ENCODE results near the gene SEZ6L2.
"Not testable (repeated sequence)": the region's sequence is repeated elsewhere in the genome, so short reads cannot be mapped to it uniquely, and the experiment has no call there.

The SEZ6L2 gene

DNA sequence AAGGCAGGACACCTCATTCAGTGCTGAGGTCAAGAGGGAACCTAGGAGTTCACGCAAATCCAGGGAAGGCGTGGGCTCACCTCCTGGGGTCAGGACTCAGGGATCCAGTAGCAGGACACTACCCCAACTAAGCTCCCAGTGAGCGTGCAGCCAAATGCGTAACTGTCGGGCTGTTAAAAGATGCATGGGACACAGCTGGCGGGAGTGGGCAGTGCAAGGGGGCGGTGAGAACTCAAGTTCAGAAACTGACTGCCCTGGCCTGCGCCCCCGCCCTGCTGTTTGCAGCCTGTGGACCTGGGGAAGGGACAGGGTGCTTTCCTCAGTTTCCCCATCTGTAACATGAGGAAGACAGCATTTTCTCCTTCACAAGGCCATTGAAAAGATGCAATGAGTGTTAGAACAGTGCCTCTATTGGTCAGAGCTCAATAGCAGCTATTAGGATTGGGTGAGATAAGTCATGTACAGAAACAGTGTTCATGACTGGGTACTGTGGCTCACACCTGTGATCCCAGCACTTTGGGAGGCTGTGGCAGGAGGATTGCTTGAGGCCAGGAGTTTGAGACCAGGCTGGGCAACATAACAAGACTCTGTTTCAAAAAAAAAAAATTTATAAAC, 56.5 kb downstream of the SEZ6L2 start:
- no peak for TF ChIP-seq POLR2A (IDR thresholded peaks at IDR 0.05; ENCODE audit: low read depth, low read length)
- DNase-seq (ENCODE audit: insufficient read length, low spot score) = no peak
- no peak for FAIRE-seq

DNA sequence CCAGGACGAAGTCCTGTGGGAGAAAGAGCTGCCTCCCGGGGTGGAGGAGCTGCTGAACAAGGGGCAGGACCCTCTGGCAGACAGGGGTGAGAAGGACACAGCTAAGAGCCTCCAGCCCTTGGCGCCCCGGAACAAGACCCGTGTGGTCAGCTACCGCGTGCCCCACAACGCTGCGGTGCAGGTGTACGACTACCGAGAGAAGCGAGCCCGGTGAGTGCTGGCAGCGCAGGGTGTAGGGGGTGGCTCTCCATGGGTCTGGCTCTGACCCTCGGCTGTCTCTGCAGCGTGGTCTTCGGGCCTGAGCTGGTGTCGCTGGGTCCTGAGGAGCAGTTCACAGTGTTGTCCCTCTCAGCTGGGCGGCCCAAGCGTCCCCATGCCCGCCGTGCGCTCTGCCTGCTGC, 57.7 kb downstream of the SEZ6L2 start:
- FAIRE-seq (no peak), DNase-seq (ENCODE audit: insufficient read length, low spot score) (no peak)
- TF ChIP-seq POLR2A (IDR thresholded peaks at IDR 0.05; ENCODE audit: low read depth, low read length) = no peak

DNA sequence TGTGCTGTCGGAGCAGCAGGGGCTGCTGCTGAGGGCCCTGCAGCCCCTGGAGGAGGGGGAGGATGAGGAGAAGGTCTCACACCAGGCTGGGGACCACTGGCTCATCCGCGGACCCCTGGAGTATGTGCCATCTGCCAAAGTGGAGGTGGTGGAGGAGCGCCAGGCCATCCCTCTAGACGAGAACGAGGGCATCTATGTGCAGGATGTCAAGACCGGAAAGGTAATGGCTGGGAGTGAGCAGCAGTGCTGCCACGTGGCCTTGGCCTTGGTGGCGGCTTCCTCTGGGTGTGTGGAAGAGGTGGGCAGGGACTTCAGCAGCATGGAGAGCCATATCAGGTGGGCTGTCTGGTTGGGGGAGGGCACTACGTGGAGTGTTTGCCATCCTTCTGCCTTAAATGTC, 59.1 kb downstream of the SEZ6L2 start:
- DNase-seq (ENCODE audit: insufficient read length, low spot score) (no peak), FAIRE-seq (no peak)
- TF ChIP-seq POLR2A (IDR thresholded peaks at IDR 0.05; ENCODE audit: low read depth, low read length) = no peak

DNA sequence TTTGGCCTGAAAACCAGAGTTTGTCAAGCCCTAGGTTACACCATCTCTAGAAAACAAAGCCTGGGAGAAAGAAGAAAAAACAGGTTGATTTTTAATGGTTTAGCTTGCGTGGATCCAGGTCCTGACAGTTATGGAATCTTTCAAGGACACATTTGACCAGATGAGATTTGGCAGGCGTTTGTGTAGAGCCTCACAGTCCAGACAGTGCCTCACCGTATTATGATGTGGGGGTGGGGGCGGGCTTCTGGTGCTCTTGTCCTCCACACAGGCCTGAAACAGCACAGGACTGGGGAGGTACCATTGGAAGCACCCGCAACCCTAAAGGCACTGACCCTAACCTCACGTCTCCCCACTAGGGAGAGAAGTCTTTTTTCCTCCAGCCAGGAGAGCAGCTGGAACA, 59.5 kb downstream of the SEZ6L2 start:
- FAIRE-seq (no peak), DNase-seq (ENCODE audit: insufficient read length, low spot score) (no peak)
- no peak for TF ChIP-seq POLR2A (IDR thresholded peaks at IDR 0.05; ENCODE audit: low read depth, low read length)

DNA sequence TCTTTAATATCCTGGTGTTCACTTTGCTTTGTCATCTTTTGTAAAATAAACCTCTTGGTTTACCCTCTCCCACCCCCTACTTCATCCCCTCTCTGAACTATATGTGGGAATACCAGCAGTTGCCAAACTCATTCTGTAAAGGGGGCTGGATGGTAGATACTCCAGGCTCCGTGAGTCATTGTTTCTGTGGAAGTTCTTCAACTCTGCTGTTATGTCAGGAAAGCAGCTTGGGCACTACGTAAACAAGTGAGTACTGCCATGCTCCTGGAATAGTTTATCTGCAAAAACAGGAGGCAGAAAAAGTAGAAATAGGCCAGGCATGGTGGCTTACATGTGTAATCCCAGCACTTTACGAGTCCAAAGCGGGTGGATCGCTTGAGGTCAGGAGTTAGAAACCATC, 61.5 kb downstream of the SEZ6L2 start:
- DNase-seq (ENCODE audit: insufficient read length, low spot score) (no peak), FAIRE-seq (no peak)
- no peak for TF ChIP-seq POLR2A (IDR thresholded peaks at IDR 0.05; ENCODE audit: low read depth, low read length)

DNA sequence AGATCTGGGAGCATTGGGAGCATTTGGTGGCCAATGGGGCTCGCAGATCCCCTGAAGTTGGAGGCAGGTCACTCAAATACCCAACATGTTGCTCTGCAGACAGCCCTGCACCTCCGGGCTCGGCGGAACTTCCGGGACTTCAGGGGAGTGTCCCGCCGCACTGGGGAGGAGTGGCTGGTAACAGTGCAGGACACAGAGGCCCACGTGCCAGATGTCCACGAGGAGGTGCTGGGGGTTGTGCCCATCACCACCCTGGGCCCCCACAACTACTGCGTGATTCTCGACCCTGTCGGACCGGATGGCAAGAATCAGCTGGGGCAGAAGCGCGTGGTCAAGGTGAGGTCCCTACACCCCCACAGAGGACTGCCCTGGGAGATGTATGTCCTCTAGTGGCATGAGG, 62.7 kb downstream of the SEZ6L2 start:
- DNase-seq (ENCODE audit: insufficient read length, low spot score) (no peak), FAIRE-seq (no peak)
- TF ChIP-seq POLR2A (IDR thresholded peaks at IDR 0.05; ENCODE audit: low read depth, low read length) = no peak

DNA sequence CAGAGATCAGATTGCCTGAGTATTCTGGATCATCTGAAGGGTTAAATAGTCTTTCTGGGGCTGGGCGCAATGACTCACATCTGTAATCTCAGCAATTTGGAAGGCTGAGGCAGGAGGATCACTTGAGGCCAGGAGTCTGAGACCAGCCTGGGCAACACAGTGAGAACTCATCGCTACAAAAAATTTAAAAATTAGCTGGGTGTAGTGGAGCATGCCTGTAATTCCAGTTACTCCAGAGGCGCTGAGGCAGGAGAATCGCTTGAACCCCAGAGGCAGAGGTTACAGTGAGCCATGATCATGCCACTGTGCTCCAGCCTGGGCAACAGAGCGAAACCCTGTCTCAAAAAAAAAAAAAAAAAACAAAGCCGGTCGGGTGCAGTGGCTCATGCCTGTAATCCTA, 63.4 kb downstream of the SEZ6L2 start:
- DNase-seq (ENCODE audit: insufficient read length, low spot score) = no peak
- no peak for TF ChIP-seq POLR2A (IDR thresholded peaks at IDR 0.05; ENCODE audit: low read depth, low read length)
- no peak for FAIRE-seq

DNA sequence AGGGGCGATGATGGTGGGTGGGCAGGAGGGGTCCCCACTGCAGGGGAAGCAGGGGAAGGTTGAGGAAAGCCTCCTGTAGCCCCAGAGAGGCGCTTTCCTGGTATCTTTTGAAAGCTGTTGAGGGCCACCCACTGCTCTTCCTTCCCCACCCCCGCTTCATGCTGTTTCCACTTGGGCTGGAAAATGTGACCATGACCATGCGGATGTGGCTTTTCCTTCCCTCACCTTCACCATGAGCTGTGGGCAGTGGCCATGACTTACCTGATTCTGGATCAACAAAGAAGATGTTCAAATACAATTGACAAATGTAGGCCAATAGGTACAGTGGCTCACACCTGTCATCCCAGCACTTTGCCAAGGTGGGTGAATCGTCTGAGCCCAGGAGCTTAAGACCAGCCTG, 65.3 kb downstream of the SEZ6L2 start:
- no peak for FAIRE-seq
- no peak for TF ChIP-seq POLR2A (IDR thresholded peaks at IDR 0.05; ENCODE audit: low read depth, low read length)

DNA sequence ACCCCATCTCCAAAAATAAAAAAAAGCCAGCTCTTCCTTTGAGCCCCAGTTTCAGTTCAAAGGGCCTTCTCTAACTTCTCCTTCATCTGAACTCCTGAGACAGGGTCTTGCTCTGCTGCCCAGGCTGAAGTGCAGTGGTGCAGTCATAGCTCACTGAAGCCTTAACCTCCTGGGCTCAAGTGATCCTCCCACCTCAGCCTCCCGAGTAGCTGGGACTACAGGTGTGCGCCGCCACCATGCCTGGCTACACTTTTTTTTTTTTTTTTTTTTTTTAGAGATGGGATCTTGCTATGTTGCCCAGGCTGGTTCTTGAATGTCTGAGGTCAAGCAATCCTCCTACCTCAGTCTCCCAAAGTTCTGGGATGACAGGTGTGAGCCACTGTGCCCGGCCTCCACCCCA, 66.1 kb downstream of the SEZ6L2 start:
- FAIRE-seq; DNase-seq (ENCODE audit: insufficient read length, low spot score): not testable (repeated sequence)

More for the DNA sequence above, 65.3 kb downstream of the SEZ6L2 start:
- no peak for DNase-seq (ENCODE audit: insufficient read length, low spot score)

DNA sequence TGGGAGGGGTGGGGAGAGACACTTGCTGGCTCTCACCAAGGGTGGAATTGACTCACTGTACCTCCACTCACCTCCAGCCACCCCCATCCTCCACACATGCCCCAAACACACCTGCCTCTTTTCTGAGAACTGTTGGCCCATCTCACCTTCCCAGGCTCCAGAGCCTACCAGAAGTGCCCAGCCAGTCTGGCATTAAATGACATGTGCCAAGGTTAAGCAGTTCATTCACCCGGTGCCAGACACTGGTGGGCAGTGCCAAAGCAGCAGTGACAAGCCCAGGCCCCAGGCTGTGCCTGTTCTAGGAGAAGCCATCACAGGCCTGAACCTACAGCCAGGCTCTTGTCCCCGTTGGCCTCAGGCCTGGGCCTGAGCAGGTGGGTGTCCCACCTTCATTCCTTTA, 67.9 kb downstream of the SEZ6L2 start:
- DNase-seq (ENCODE audit: insufficient read length, low spot score) (no peak), FAIRE-seq (no peak)
- no peak for TF ChIP-seq POLR2A (IDR thresholded peaks at IDR 0.05; ENCODE audit: low read depth, low read length)

DNA sequence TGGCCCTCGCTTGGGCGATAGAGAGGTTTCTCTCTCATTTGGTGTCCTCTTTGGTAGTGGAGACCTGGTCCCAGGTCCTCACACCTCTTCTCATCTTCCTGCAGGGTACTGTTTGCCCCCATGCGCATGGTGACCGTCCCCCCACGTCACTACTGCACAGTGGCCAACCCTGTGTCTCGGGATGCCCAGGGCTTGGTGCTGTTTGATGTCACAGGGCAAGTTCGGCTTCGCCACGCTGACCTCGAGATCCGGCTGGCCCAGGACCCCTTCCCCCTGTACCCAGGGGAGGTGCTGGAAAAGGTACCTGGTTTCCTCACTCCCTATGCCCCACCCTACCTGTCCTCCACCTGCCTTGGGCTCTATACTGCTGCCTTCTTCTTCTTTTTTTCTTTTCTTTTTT, 68.6 kb downstream of the SEZ6L2 start:
- no peak for DNase-seq (ENCODE audit: insufficient read length, low spot score)
- no peak for FAIRE-seq
- TF ChIP-seq POLR2A (IDR thresholded peaks at IDR 0.05; ENCODE audit: low read depth, low read length) = no peak

DNA sequence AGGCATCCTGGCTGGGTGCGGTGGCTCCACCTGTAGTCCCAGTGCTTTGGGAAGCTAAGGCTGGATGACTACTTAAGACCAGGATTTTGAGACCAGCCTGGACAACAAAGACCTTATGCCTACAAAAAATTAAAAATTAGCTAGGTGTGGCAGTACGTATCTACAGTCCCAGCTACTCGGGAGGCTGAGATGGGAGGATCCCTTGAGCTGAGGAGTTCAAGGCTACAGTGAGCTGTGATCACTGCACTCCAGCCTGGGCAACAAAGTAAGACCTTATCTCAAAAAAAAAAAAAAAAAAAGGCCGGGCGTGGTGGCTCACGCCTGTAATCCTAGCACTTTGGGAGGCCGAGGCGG, 73.0 kb downstream of the SEZ6L2 start:
- no peak for TF ChIP-seq POLR2A (IDR thresholded peaks at IDR 0.05; ENCODE audit: low read depth, low read length)
- FAIRE-seq (no peak), DNase-seq (ENCODE audit: insufficient read length, low spot score) (no peak)

DNA sequence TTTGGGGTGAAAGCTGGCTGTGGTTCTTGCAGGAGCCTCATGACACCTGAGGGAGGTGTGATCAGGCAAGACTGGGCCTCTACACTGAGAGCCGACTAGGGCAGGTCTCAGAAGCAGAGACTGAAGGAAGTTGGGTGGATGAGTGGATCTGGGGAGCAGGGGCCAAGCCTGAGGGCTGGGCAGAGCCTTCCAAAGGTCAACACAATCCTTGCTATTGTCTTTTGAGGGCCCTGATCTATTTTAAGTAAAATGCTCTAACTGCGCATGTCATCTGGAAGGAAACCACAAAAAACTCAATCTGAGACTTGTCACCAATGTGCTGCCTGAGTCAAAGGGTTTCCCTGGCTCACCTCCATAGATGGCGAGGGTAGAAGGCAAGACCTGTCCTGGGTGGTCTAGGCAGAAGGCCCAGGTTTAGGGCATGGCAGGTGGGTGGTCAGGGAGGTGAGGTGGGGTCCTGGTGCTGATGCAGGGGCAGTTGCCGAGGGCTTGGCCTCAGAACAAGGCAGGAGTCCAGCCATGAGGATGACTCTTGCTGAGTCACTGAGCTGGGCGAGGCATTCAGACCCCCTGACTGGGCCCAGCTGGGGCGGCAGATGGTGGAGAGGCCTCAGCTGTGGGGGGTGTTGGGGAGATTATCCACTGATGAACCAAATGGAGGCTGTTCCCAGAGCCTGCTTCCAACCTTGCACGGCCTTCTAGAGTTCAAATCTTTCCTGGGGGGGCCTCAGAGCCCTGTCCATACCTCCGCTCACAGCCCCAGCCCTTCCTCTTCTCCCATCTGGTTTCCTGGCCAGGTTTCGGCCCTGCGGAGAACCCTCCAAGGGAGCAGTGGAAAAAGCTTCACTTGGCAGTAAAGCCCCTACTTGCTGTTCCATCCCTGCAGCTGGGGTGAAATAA, 74.0 kb downstream of the SEZ6L2 start:
- TF ChIP-seq POLR2A (IDR thresholded peaks at IDR 0.05; ENCODE audit: low read depth, low read length) = no peak; the same call in 1 of the 2 replicates
- peak; percentile 78 for DNase-seq (ENCODE audit: insufficient read length, low spot score)
- peak; percentile 78 for FAIRE-seq

DNA sequence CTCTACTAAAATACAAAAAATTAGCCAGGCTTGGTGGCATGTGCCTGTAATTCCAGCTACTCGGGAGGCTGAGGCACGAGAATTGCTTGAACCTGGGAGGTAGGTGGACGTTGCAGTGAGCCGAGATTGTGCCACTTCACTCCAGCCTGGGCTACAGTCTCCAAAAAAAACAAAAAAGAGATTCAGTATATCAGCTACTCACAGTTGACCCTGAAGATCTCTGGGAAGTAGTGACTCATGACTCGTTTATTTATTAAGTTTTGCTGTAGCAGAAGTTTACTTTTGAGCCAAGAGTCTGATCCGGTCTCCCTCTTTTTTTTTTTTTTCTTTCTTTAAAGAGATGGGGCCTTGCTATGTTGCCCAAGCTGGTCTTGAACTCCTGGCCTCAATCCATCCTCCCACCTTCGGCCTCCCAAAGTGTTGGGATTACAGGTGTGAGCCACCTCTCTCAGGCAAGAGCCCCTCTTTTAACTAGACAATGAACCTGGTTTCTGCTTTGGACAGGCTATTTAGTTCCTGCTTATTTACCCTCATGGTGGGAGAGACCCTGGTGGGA, 74.7 kb downstream of the SEZ6L2 start:
- DNase-seq (ENCODE audit: insufficient read length, low spot score) (no peak), FAIRE-seq (no peak)
- TF ChIP-seq POLR2A (IDR thresholded peaks at IDR 0.05; ENCODE audit: low read depth, low read length) = no peak

DNA sequence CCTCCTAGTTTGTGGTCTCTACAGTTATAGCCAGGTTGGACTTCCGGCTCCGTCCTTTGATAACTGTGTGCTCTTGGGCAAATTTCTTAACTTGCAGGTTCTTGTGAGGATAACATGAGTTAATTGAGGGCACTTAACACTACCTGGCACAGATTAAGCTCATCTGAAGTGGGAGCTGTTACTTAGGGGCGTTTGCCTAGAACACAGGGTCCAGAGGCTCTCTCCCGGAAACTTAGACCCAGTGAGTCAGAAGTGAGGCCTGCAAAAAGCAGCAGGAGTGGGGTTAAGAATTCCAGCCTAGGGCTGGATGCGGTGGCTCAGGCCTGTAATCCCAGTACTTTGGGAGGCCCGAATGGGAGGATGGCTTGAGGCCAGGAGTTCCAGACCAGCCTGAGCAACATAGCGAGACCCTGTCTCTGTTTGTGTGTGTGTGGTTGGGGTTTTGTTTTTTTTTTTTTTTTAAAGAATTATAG, 77.7 kb downstream of the SEZ6L2 start:
- DNase-seq (ENCODE audit: insufficient read length, low spot score) (no peak), FAIRE-seq (no peak)
- TF ChIP-seq POLR2A (IDR thresholded peaks at IDR 0.05; ENCODE audit: low read depth, low read length) = no peak

All from H54 (cell line).